Heart left ventricle (tissue), 13 donors: Measurements from ENCODE around the gene NCK2.

Experiments
- CTCF ChIP-seq, 12 donors: fragments of 200-600 bp; sonication (generic) in 4 of 12; IDR thresholded peaks; one replicate each; pipeline versions ENCODE4 v1.5.0 to v1.8.0; 2018 to 2022; ENCODE audit warnings: antibody characterized with exemption in 12 of 12, mild to moderate bottlenecking in 5 of 12
- POLR2A ChIP-seq, 2 donors: fragments of 450-650 bp; IDR thresholded peaks; one replicate each; pipeline ENCODE4 v1.6.1; 2017; ENCODE audit warnings: antibody characterized with exemption in 2 of 2, mild to moderate bottlenecking in 2 of 2, moderate library complexity in 2 of 2
- donor health status: ischemic (EF 13 %, LVEDD 7.1; RV severe dilation, severe dysfunction).
- donor health status: DM: no; HTN: yes; CAD: no.
- donor health status: DM: no; HTN: no; CAD: no.
- donor health status: ischemic (EF 25% LVEDD 6.9; RV normal size, moderate dysfunction).
- donor health status: ischemic (EF 25% LVEDD 5.7; RV mildly dilated, moderate dysfunction).
- donor health status: ischemic (EF 35%, LVEDD 5.7; RV mildly dilated, moderate dysfunction).
- donor health status: nonischemic (EF 11% LVEDD 7.7; RV severe dilation, severe dysfunction).
- donor health status: DM: yes; HTN: yes; CAD: no.
- donor health status: PGD.
- donor health status: ischemic (EF 29% LVEDD 5.4; RV normal size, mild dysfunction).
- donor health status: nonischemic (EF 23%, LVEDD 6.1; RV moderate dilation, normal function).

DNA sequence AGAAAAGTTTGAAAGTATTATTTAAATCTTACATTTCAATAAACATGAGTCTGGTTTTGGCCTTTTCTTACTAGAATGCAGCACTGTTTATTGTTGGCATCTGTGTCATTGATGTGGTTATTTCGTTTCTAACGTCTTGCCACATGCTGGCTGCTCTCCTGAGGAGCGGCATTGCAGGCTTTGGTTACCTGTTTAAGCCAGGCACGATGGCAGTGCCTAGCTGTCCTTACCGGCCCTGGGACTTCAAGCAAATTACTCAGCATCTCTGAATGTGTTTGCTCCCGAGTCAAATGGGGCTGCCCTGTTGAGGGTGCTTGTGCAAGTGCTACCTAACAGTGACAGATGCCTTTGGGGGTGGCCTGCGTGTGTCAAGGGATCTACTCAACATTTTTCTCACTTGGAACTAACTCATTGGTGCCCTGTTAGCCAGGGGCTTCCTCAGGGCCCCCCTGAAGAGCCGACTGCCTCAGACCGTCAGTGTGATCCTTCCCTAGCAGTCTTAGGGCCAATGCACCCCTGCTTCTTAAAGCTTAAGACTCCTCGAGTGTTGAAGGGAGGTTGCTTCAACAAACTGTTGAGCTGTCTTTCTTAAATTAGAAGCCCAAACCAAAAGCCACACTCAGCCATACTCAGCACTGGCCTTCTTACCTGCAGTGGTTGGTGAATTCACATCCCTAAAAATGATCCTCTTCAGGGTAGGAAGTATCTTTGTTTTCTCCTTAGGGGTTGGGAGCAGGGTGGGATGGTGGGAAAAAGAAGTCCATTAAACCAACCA lies 151.5 kb downstream of the NCK2 start:
- no peak for TF ChIP-seq CTCF (IDR thresholded peaks at IDR 0.05)
- no peak for TF ChIP-seq POLR2A (IDR thresholded peaks at IDR 0.05)
